Transverse colon (tissue), 4 donors: ENCODE results near the gene DRGX. TPM values are rescaled to one million over a fixed set of nuclear protein-coding genes. Genes with fewer than 3 reads are reported as not detected.

ENCODE experiments used
- DNase-seq: peaks from one replicate; pipeline ENCODE4 v3.0.0-alpha.2; 2019
- H3K27ac ChIP-seq, 4 donors: fragments of 200-600 bp; sonication (generic); 2 replicates each; pipeline ENCODE4 v1.5.1; 2016 to 2018; ENCODE audit warnings: inconsistent platforms in 4 of 4
- H3K27me3 ChIP-seq: fragments of 200-600 bp; sonication (generic); 2 replicates; pipeline ENCODE4 v1.5.1; 2017; ENCODE audit warnings: inconsistent platforms
- H3K36me3 ChIP-seq, 4 donors: fragments of 200-600 bp; sonication (generic); 2 replicates each; pipeline ENCODE4 v1.5.1; 2017 to 2019; ENCODE audit warnings: inconsistent platforms in 4 of 4
- H3K4me1 ChIP-seq, 4 donors: fragments of 200-600 bp; sonication (generic); 2 replicates each; pipeline ENCODE4 v1.5.1; 2017 to 2020; ENCODE audit warnings: inconsistent platforms in 4 of 4
- H3K4me3 ChIP-seq, 4 donors: fragments of 200-600 bp; sonication (generic); 1 replicate in 1 of 4; 2 replicates in 3 of 4; pipeline versions ENCODE4 v1.5.1 to v1.6.1; 2017 to 2019; ENCODE audit warnings: inconsistent platforms in 4 of 4
- H3K9me3 ChIP-seq, 2 donors: fragments of 200-600 bp; sonication (generic); 2 replicates each; pipeline ENCODE4 v1.5.1; 2017 to 2019; ENCODE audit warnings: inconsistent platforms in 2 of 2
- CTCF ChIP-seq, 5 experiments: fragments of 200-600 bp in 3 of 5; fragments of 450-650 bp in 2 of 5; sonication (generic) in 3 of 5; IDR thresholded peaks; 1 replicate in 2 of 5; 2 replicates in 3 of 5; pipeline ENCODE4 v1.5.1; 2016 to 2017; ENCODE audit warnings: antibody characterized with exemption in 5 of 5, inconsistent platforms in 3 of 5, mild to moderate bottlenecking in 2 of 5, moderate library complexity in 1 of 5
- EP300 ChIP-seq: sonication (generic); formaldehyde crosslinking; IDR thresholded peaks from one replicate; pipeline ENCODE4 v1.6.1; 2017; ENCODE audit warnings: antibody characterized with exemption, low read depth
- POLR2A ChIP-seq: fragments of 450-650 bp; IDR thresholded peaks from one replicate; pipeline ENCODE4 v1.6.1; 2016; ENCODE audit warnings: antibody characterized with exemption, mild to moderate bottlenecking, moderate library complexity
- POLR2AphosphoS5 ChIP-seq, 3 donors: sonication (generic); formaldehyde crosslinking; IDR thresholded peaks; one replicate each; pipeline ENCODE4 v1.6.1; 2016; ENCODE audit warnings: antibody characterized with exemption in 3 of 3
- WGBS, 2 donors: methylation state at CpG; one replicate each; pipeline ENCODE4 v1.1.5; 2018; ENCODE audit warnings: low coverage in 1 of 2; 5-methylcytosine and 5-hydroxymethylcytosine counted together
- in situ Hi-C, 4 donors: fragments of 200-750 bp; cut with MboI; loops; one replicate each; pipeline versions ENCODE4 v1.15.0 to v1.15.1; 2017; ENCODE audit warnings: low sequenced_read_pairs in 3 of 4, low pct_ligation_motif_present in 1 of 4, low pct_unique_long_range_greater_than_20kb in 1 of 4
- intact Hi-C: fragments of 100-400 bp; cut with DNase I; formaldehyde crosslinking; loops from one replicate; pipeline ENCODE4 v1.15.1; 2023; ENCODE audit warnings: low total_unique reads
- total RNA-seq, 4 donors: library from RNA; depleted of rRNA; stranded (reverse); fragments of >200 nt; gene quantifications; one replicate each; pipeline ENCODE4 v1.1.0, GENCODE V29; 2016

DRGX gene
- total RNA-seq, 4 donors from 2014 or later = 0.32 to 0.37 TPM; not detected in 2

GRCh38 chr10:49398000-49398861 lies 2.3 kb upstream of the DRGX start:
- intact Hi-C loops (no loop called here), in situ Hi-C loops (no loop called here)
- DNase-seq = peak; percentile 24
- Histone ChIP-seq H3K36me3 (no peaks in the 10 kb centered on the region), H3K27ac (no peak overlapping the region), H3K27me3 (peaks cover 90% of the 10 kb centered on the region), H3K9me3 (no peaks in the 10 kb centered on the region), H3K4me3 (peak overlapping the region in 1 of 4 donors; percentile 34), H3K4me1 (peaks cover 0 to 23% (median 9%) of the 10 kb centered on the region in 4 donors)
- WGBS, 2 donors = 7 to 36% methylated on average over 4 to 56 of the region's 72 CpGs
- TF ChIP-seq POLR2A (no peak), EP300 (no peak), CTCF (IDR thresholded peaks at IDR 0.05) (no peak), POLR2AphosphoS5 (IDR thresholded peaks at IDR 0.05) (no peak)

GRCh38 chr10:49397036-49397999 lies 1.4 kb upstream of the DRGX start:
- no peak overlapping the region for H3K4me3 ChIP-seq
- H3K4me1 ChIP-seq = peaks cover 0 to 23% (median 9%) of the 10 kb centered on the region in 4 donors
- H3K36me3 ChIP-seq = no peaks in the 10 kb centered on the region
- H3K9me3 ChIP-seq = no peaks in the 10 kb centered on the region
- H3K27me3 ChIP-seq = peaks cover 97% of the 10 kb centered on the region
- intact Hi-C loops (no loop called here), in situ Hi-C loops (no loop called here)
- DNase-seq = no peak
- H3K27ac ChIP-seq = no peak overlapping the region
- TF ChIP-seq POLR2AphosphoS5 (IDR thresholded peaks at IDR 0.05) (no peak), POLR2A (no peak), EP300 (no peak), CTCF (IDR thresholded peaks at IDR 0.05) (no peak)
- 17 to 28% methylated on average over 7 to 33 of the region's 61 CpGs for WGBS, 2 donors

- no peak for TF ChIP-seq POLR2A
- no peak for TF ChIP-seq CTCF (IDR thresholded peaks at IDR 0.05)
- TF ChIP-seq EP300 = no peak
- TF ChIP-seq POLR2AphosphoS5 (IDR thresholded peaks at IDR 0.05) = no peak
- no peaks in the 10 kb centered on the region for H3K9me3 ChIP-seq
- no peak for DNase-seq
- H3K27ac ChIP-seq = no peak overlapping the region
- 42 to 55% methylated on average over 5 to 8 of the region's 8 CpGs for WGBS, 2 donors
- no peak overlapping the region for H3K4me3 ChIP-seq
- intact Hi-C loops (no loop called here), in situ Hi-C loops (no loop called here)
- peaks cover 98% of the 10 kb centered on the region for H3K27me3 ChIP-seq
- H3K4me1 ChIP-seq = peaks cover 0 to 23% (median 9%) of the 10 kb centered on the region in 4 donors
- no peaks in the 10 kb centered on the region for H3K36me3 ChIP-seq
Measured at GRCh38 chr10:49396666-49396999, 744 bp upstream of the DRGX start.
